Measurements from ENCODE around the gene ACAN.

GRCh38 chr15:88917760-88918159, 114.5 kb downstream of the ACAN start:
- TF ChIP-seq, protein P1, sequence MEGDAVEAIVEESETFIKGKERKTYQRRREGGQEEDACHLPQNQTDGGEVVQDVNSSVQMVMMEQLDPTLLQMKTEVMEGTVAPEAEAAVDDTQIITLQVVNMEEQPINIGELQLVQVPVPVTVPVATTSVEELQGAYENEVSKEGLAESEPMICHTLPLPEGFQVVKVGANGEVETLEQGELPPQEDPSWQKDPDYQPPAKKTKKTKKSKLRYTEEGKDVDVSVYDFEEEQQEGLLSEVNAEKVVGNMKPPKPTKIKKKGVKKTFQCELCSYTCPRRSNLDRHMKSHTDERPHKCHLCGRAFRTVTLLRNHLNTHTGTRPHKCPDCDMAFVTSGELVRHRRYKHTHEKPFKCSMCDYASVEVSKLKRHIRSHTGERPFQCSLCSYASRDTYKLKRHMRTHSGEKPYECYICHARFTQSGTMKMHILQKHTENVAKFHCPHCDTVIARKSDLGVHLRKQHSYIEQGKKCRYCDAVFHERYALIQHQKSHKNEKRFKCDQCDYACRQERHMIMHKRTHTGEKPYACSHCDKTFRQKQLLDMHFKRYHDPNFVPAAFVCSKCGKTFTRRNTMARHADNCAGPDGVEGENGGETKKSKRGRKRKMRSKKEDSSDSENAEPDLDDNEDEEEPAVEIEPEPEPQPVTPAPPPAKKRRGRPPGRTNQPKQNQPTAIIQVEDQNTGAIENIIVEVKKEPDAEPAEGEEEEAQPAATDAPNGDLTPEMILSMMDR (IDR thresholded peaks at IDR 0.05; ENCODE audit: insufficient read depth, low read length): no peak
- TF ChIP-seq POLR2AphosphoS5 (IDR thresholded peaks at IDR 0.05; ENCODE audit: low read depth): no peak
